Regular cardiac myocyte (primary cell): ENCODE data around the gene PCDHGA4. TPM values are rescaled to one million over a fixed set of nuclear protein-coding genes. Genes with fewer than 3 reads are reported as not detected.

Experiments used
- total RNA-seq: library from RNA; depleted of rRNA; stranded (reverse); fragments of >200 nt; gene quantifications from 2 replicates; pipeline ENCODE4 v1.2.3, GENCODE V29; 2014

The PCDHGA4 gene
- total RNA-seq, result 2.9 and 8.2 TPM in 2 replicates

GRCh38 chr5:141354900-141355469, at the start of gene PCDHGA4:
Gene PCDHGA4 (plus strand): TSS chr5:141355021. CDS start chr5:141355108, 87 bp downstream.

GRCh38 chr5:141320225-141321169, 34.3 kb upstream of the PCDHGA4 start, which contains the start of gene TAF7:
Gene TAF7 (minus strand): TSS chr5:141320784. CDS start chr5:141320044, 740 bp downstream.

GRCh38 chr5:141330299-141331080, 24.3 kb upstream of the PCDHGA4 start, which contains the start of gene PCDHGA1:
Gene PCDHGA1 (plus strand): TSS chr5:141330514.

GRCh38 chr5:141338538-141339306, 16.1 kb upstream of the PCDHGA4 start, which contains the start of gene PCDHGA2:
Gene PCDHGA2 (plus strand): TSS chr5:141338760.

GRCh38 chr5:141343242-141343952, 11.4 kb upstream of the PCDHGA4 start, which contains the start of gene PCDHGA3:
Gene PCDHGA3 (plus strand): TSS chr5:141343829. CDS start chr5:141344034, 205 bp downstream.

GRCh38 chr5:141349917-141350619, 4.8 kb upstream of the PCDHGA4 start, which contains the start of gene PCDHGB1:
Gene PCDHGB1 (plus strand): TSS chr5:141350099. CDS start chr5:141350261, 162 bp downstream.

GRCh38 chr5:141359790-141360426, 5.1 kb downstream of the PCDHGA4 start, which contains the start of gene PCDHGB2:
Gene PCDHGB2 (plus strand): TSS chr5:141359994. CDS start chr5:141360136, 142 bp downstream.

GRCh38 chr5:141363952-141364660, 9.3 kb downstream of the PCDHGA4 start, which contains the start of gene PCDHGA5:
Gene PCDHGA5 (plus strand): TSS chr5:141364162. CDS start chr5:141364331, 169 bp downstream.

GRCh38 chr5:141369994-141370848, 15.4 kb downstream of the PCDHGA4 start, which contains the start of gene PCDHGB3:
Gene PCDHGB3 (plus strand): TSS chr5:141370242. CDS start chr5:141370395, 153 bp downstream.

GRCh38 chr5:141373673-141374317, 19.0 kb downstream of the PCDHGA4 start, which contains the start of gene PCDHGA6:
Gene PCDHGA6 (plus strand): TSS chr5:141373891. CDS start chr5:141374084, 193 bp downstream.

GRCh38 chr5:141382469-141383294, 27.9 kb downstream of the PCDHGA4 start, which contains the start of gene PCDHGA7:
Gene PCDHGA7 (plus strand): TSS chr5:141382742. CDS start chr5:141382900, 158 bp downstream.

GRCh38 chr5:141387557-141388311, 32.9 kb downstream of the PCDHGA4 start, which contains the start of gene PCDHGB4:
Gene PCDHGB4 (plus strand): TSS chr5:141387698. CDS start chr5:141387885, 187 bp downstream.

GRCh38 chr5:141392429-141393198, 37.8 kb downstream of the PCDHGA4 start, which contains the start of gene PCDHGA8:
Gene PCDHGA8 (plus strand): TSS chr5:141392633. CDS start chr5:141392814, 181 bp downstream.

